RCC 7860 (cell line): ENCODE data around the gene IFRD2.
"Not testable (repeated sequence)": the region's sequence is repeated elsewhere in the genome, so short reads cannot be mapped to it uniquely, and the experiment has no call there.

Experiments
- DNase-seq: peaks from one replicate; pipeline ENCODE4 v3.0.0-alpha.2; 2015; ENCODE audit warnings: low spot score
- FAIRE-seq: peaks from 2 replicates; lab custom pipeline; 2012; peaks lifted over from hg19 to GRCh38; lab: Jason Lieb, UNC

Gene IFRD2

GRCh38 chr3:50269977-50270413 is 22.2 kb downstream of the IFRD2 start:
- DNase-seq (peak; percentile 64), FAIRE-seq (no peak)

GRCh38 chr3:50269460-50269859 is 22.8 kb downstream of the IFRD2 start:
- FAIRE-seq (no peak), DNase-seq (no peak)

- DNase-seq: peak; percentile 58
- FAIRE-seq: no peak
Observed at GRCh38 chr3:50268703-50269451, 23.4 kb downstream of the IFRD2 start, which contains the start of gene SEMA3B. Gene SEMA3B, plus strand, starts transcription at chr3:50269147. Its CDS starts 94 bp downstream, at chr3:50269241.

- FAIRE-seq: no peak
- no peak for DNase-seq
Observed at GRCh38 chr3:50268276-50268675, 24.0 kb downstream of the IFRD2 start.

GRCh38 chr3:50267280-50267913 is 24.8 kb downstream of the IFRD2 start:
- FAIRE-seq (no peak), DNase-seq (no peak)

GRCh38 chr3:50266836-50267235 is 25.4 kb downstream of the IFRD2 start:
- FAIRE-seq (no peak), DNase-seq (no peak)

- DNase-seq (no peak), FAIRE-seq (no peak)
Observed at GRCh38 chr3:50266017-50266416, 26.2 kb downstream of the IFRD2 start.

- FAIRE-seq: no peak
- no peak for DNase-seq
Observed at GRCh38 chr3:50265571-50265970, 26.7 kb downstream of the IFRD2 start.

- peak; percentile 40 for DNase-seq
- FAIRE-seq: no peak
Observed at GRCh38 chr3:50264964-50265485, 27.2 kb downstream of the IFRD2 start.

GRCh38 chr3:50264383-50264963 is 27.8 kb downstream of the IFRD2 start:
- FAIRE-seq: no peak
- DNase-seq: peak; percentile 84

GRCh38 chr3:50263478-50264382 is 28.5 kb downstream of the IFRD2 start:
- no peak for FAIRE-seq
- peak; percentile 12 for DNase-seq

- no peak for DNase-seq
- FAIRE-seq: no peak
Observed at GRCh38 chr3:50262778-50263177, 29.5 kb downstream of the IFRD2 start.

GRCh38 chr3:50262200-50262599 is 30.0 kb downstream of the IFRD2 start:
- not testable (repeated sequence) for FAIRE-seq, DNase-seq

- DNase-seq (no peak), FAIRE-seq (no peak)
Observed at GRCh38 chr3:50261505-50261904, 30.7 kb downstream of the IFRD2 start.

- DNase-seq: no peak
- no peak for FAIRE-seq
Observed at GRCh38 chr3:50260942-50261441, 31.2 kb downstream of the IFRD2 start.

- DNase-seq: peak; percentile 74
- no peak for FAIRE-seq
Observed at GRCh38 chr3:50260027-50260941, 31.9 kb downstream of the IFRD2 start.

- no peak for DNase-seq
- FAIRE-seq: no peak
Observed at GRCh38 chr3:50259432-50260026, 32.7 kb downstream of the IFRD2 start.

- FAIRE-seq (no peak), DNase-seq (no peak)
Observed at GRCh38 chr3:50258979-50259378, 33.2 kb downstream of the IFRD2 start.
